DOHH2 (cell line): ENCODE measurements around the gene TIGIT.

Experiments
- H3F3A ChIP-seq: fragments of 200-600 bp; sonication (generic), shearing (Covaris generic); 2 replicates; pipeline ENCODE4 v1.6.0; 2016; ENCODE audit warnings: antibody characterized with exemption, mild to moderate bottlenecking; ENCODE audit not compliant: control insufficient read depth, insufficient read depth
- H3K27ac ChIP-seq: fragments of 200-600 bp; sonication (generic); 2 replicates; pipeline ENCODE4 v1.5.1; 2014; ENCODE audit warnings: low read depth, mild to moderate bottlenecking, low read length, moderate library complexity
- H3K27me3 ChIP-seq: fragments of 200-600 bp; sonication (generic); 2 replicates; pipeline ENCODE4 v1.6.1; 2014; ENCODE audit warnings: mild to moderate bottlenecking, low read length, mixed read lengths; ENCODE audit not compliant: control insufficient read depth
- H3K36me3 ChIP-seq: fragments of 200-600 bp; sonication (generic); 2 replicates; pipeline ENCODE4 v1.6.1; 2014; ENCODE audit warnings: mild to moderate bottlenecking, low read length, moderate library complexity, mixed read lengths; ENCODE audit not compliant: control insufficient read depth
- H3K4me1 ChIP-seq: fragments of 200-600 bp; sonication (generic); 2 replicates; pipeline ENCODE4 v1.6.1; 2014; ENCODE audit warnings: mild to moderate bottlenecking, low read length, mixed read lengths; ENCODE audit not compliant: control insufficient read depth
- H3K4me2 ChIP-seq: fragments of 200-600 bp; sonication (generic); 2 replicates; pipeline ENCODE4 v1.6.0; 2014; ENCODE audit warnings: mild to moderate bottlenecking, low read length, moderate library complexity
- H3K4me3 ChIP-seq: fragments of 200-600 bp; sonication (generic); 2 replicates; pipeline ENCODE4 v1.5.1; 2014; ENCODE audit warnings: mild to moderate bottlenecking, low read length, mixed read lengths
- H3K79me2 ChIP-seq: fragments of 200-600 bp; sonication (generic); 2 replicates; pipeline ENCODE4 v1.6.1; 2014; ENCODE audit warnings: mild to moderate bottlenecking, low read length, mixed read lengths; ENCODE audit not compliant: control insufficient read depth
- H3K9me2 ChIP-seq: fragments of 200-600 bp; sonication (generic); replicated peaks from 2 replicates; pipeline ENCODE4 v1.6.1; 2014; ENCODE audit warnings: mild to moderate bottlenecking, low read length, mixed read lengths; ENCODE audit not compliant: control insufficient read depth
- H3K9me3 ChIP-seq: fragments of 200-600 bp; sonication (generic); 2 replicates; pipeline ENCODE4 v1.6.1; 2014; ENCODE audit warnings: antibody characterized with exemption, low read length, mixed read lengths; ENCODE audit not compliant: control insufficient read depth, insufficient read depth
- H4K20me1 ChIP-seq: fragments of 200-600 bp; sonication (generic); 2 replicates; pipeline ENCODE4 v1.6.0; 2014; ENCODE audit warnings: low read depth, mild to moderate bottlenecking, antibody characterized with exemption, low read length, moderate library complexity; ENCODE audit not compliant: control insufficient read depth, insufficient read depth
- CTCF ChIP-seq: fragments of 200-600 bp; sonication (generic); IDR thresholded peaks from one replicate; pipeline ENCODE4 v1.5.1; 2014; ENCODE audit warnings: antibody characterized with exemption, mild to moderate bottlenecking, low read depth, low read length; ENCODE audit not compliant: poor library complexity, severe bottlenecking
- EZH2phosphoT487 ChIP-seq: fragments of 200-600 bp; sonication (generic); IDR thresholded peaks from 2 replicates; pipeline ENCODE4 v1.6.1; 2017; ENCODE audit warnings: borderline replicate concordance, mild to moderate bottlenecking, antibody characterized with exemption, low read length, moderate library complexity, mixed read lengths

Gene TIGIT

GRCh38 chr3:114286266-114286665, 7.6 kb upstream of the TIGIT start:
- no peaks in the 10 kb centered on the region for H3K36me3 ChIP-seq
- H3K9me3 ChIP-seq, result no peaks in the 10 kb centered on the region
- H3F3A ChIP-seq, result no peaks in the 10 kb centered on the region
- peaks cover 10% of the 10 kb centered on the region for H3K4me1 ChIP-seq
- H3K4me3 ChIP-seq, result no peak overlapping the region
- H3K79me2 ChIP-seq, result no peaks in the 10 kb centered on the region
- H3K9me2 ChIP-seq, result no peaks in the 10 kb centered on the region
- no peaks in the 10 kb centered on the region for H3K27me3 ChIP-seq
- no peak overlapping the region for H3K4me2 ChIP-seq
- H3K27ac ChIP-seq, result no peak overlapping the region
- H4K20me1 ChIP-seq, result no peaks in the 10 kb centered on the region
- no peak for TF ChIP-seq CTCF
- no peak for TF ChIP-seq EZH2phosphoT487

GRCh38 chr3:114290911-114291901, 2.6 kb upstream of the TIGIT start:
- H3K9me3 ChIP-seq, result no peaks in the 10 kb centered on the region
- H3F3A ChIP-seq, result no peaks in the 10 kb centered on the region
- H3K9me2 ChIP-seq, result no peaks in the 10 kb centered on the region
- peak overlapping the region; percentile 49 for H3K4me3 ChIP-seq
- no peak overlapping the region for H3K27ac ChIP-seq
- peak overlapping the region; percentile 61 for H3K4me2 ChIP-seq
- H4K20me1 ChIP-seq, result no peaks in the 10 kb centered on the region
- no peaks in the 10 kb centered on the region for H3K27me3 ChIP-seq
- H3K4me1 ChIP-seq, result peaks cover 15% of the 10 kb centered on the region
- TF ChIP-seq CTCF, result peak; percentile 98
- TF ChIP-seq EZH2phosphoT487, result no peak
- no peaks in the 10 kb centered on the region for H3K79me2 ChIP-seq
- H3K36me3 ChIP-seq, result no peaks in the 10 kb centered on the region

- H3K27ac ChIP-seq, result no peak overlapping the region
- H3K9me3 ChIP-seq, result no peaks in the 10 kb centered on the region
- H3K79me2 ChIP-seq, result no peaks in the 10 kb centered on the region
- H3K4me1 ChIP-seq, result peaks cover 15% of the 10 kb centered on the region
- H3F3A ChIP-seq, result no peaks in the 10 kb centered on the region
- TF ChIP-seq EZH2phosphoT487 (no peak), CTCF (no peak)
- no peaks in the 10 kb centered on the region for H3K36me3 ChIP-seq
- no peak overlapping the region for H3K4me2 ChIP-seq
- no peaks in the 10 kb centered on the region for H4K20me1 ChIP-seq
- H3K9me2 ChIP-seq, result no peaks in the 10 kb centered on the region
- H3K4me3 ChIP-seq, result no peak overlapping the region
- H3K27me3 ChIP-seq, result no peaks in the 10 kb centered on the region
Observed at GRCh38 chr3:114294940-114295480, 1.2 kb downstream of the TIGIT start.
